GM23248 (cell line): Measurements from ENCODE around the gene PHC1. TPM values are rescaled to one million over a fixed set of nuclear protein-coding genes. Genes with fewer than 3 reads are reported as not detected.

Experiments used
- DNase-seq: peaks from one replicate; pipeline ENCODE4 v3.0.0-alpha.2; 2015
- H2AFZ ChIP-seq: fragments of 200-600 bp; sonication (generic); 2 replicates; pipeline ENCODE4 v1.6.1; 2016; ENCODE audit warnings: antibody characterized with exemption
- H3F3A ChIP-seq: fragments of 200-600 bp; sonication (generic); 2 replicates; pipeline ENCODE4 v1.6.1; 2016; ENCODE audit warnings: mild to moderate bottlenecking, antibody characterized with exemption, mixed run types; ENCODE audit not compliant: insufficient read depth
- H3K27ac ChIP-seq: fragments of 200-600 bp; sonication (generic); 2 replicates; pipeline ENCODE4 v1.5.1; 2016; ENCODE audit warnings: mild to moderate bottlenecking
- H3K27me3 ChIP-seq: fragments of 200-600 bp; sonication (generic); replicated peaks from 2 replicates; pipeline ENCODE4 v1.6.1; 2016; ENCODE audit warnings: mild to moderate bottlenecking; ENCODE audit not compliant: insufficient read depth
- H3K36me3 ChIP-seq: fragments of 200-600 bp; sonication (generic); 2 replicates; pipeline ENCODE4 v1.6.1; 2016; ENCODE audit warnings: low read depth, mild to moderate bottlenecking
- H3K4me1 ChIP-seq: fragments of 200-600 bp; sonication (generic); 2 replicates; pipeline ENCODE4 v1.6.1; 2016; ENCODE audit warnings: mild to moderate bottlenecking; ENCODE audit not compliant: insufficient read depth
- H3K4me2 ChIP-seq: fragments of 200-600 bp; sonication (generic); one replicate; pipeline ENCODE4 v1.6.1; 2016; ENCODE audit warnings: mild to moderate bottlenecking; ENCODE audit not compliant: unreplicated experiment
- H3K4me3 ChIP-seq: fragments of 200-600 bp; sonication (generic); 2 replicates; pipeline ENCODE4 v1.5.1; 2016; ENCODE audit warnings: mild to moderate bottlenecking
- H3K79me2 ChIP-seq: fragments of 200-600 bp; sonication (generic); 2 replicates; pipeline ENCODE4 v1.6.1; 2016; ENCODE audit warnings: mild to moderate bottlenecking; ENCODE audit not compliant: insufficient read depth
- H3K9ac ChIP-seq: fragments of 200-600 bp; sonication (generic); 2 replicates; pipeline ENCODE4 v1.6.1; 2016; ENCODE audit warnings: mild to moderate bottlenecking
- H3K9me2 ChIP-seq: fragments of 200-600 bp; sonication (generic); 2 replicates; pipeline ENCODE4 v1.6.1; 2016; ENCODE audit warnings: mixed run types, mild to moderate bottlenecking, moderate library complexity; ENCODE audit not compliant: insufficient read depth
- H3K9me3 ChIP-seq: fragments of 200-600 bp; sonication (generic); one replicate; pipeline ENCODE4 v1.6.1; 2017; ENCODE audit warnings: low read depth
- H4K20me1 ChIP-seq: fragments of 200-600 bp; sonication (generic); 2 replicates; pipeline ENCODE4 v1.6.0; 2016; ENCODE audit not compliant: insufficient read depth
- EZH2 ChIP-seq: fragments of 200-600 bp; sonication (generic); IDR thresholded peaks from 2 replicates; pipeline ENCODE4 v1.6.1; 2018; ENCODE audit warnings: antibody characterized with exemption, mild to moderate bottlenecking; ENCODE audit not compliant: insufficient read depth, poor library complexity, severe bottlenecking
- EZH2phosphoT487 ChIP-seq: fragments of 200-600 bp; sonication (generic); IDR thresholded peaks from 2 replicates; pipeline ENCODE4 v1.6.1; 2018; ENCODE audit warnings: antibody characterized with exemption, moderate library complexity, mild to moderate bottlenecking, low read depth; ENCODE audit not compliant: insufficient read depth
- WGBS, 2 experiments: methylation state at CpG; one replicate each; pipeline ENCODE4 v1.1.6; 2015 to 2017; ENCODE audit warnings: low lambda C conversion rate in 2 of 2, low coverage in 1 of 2; ENCODE audit errors: missing lambda C conversion rate in 2 of 2; 5-methylcytosine and 5-hydroxymethylcytosine counted together
- in situ Hi-C: fragments of 300-500 bp; cut with MboI; formaldehyde crosslinking; loops from 2 replicates; pipeline ENCODE4 v1.15.0; 2020
- polyA plus RNA-seq: library from polyadenylated mRNA; unstranded; fragments of >200 nt; fragmentation: Nextera tagmentation; extraction: Ambion mirVana; gene quantifications from 2 replicates; pipeline ENCODE4 v1.2.1, GENCODE V29; 2016
- total RNA-seq: library from RNA; depleted of rRNA; stranded (reverse); fragments of >200 nt; shearing (Covaris generic); gene quantifications from 2 replicates; pipeline ENCODE4 v1.2.3, GENCODE V29; 2014; rRNA removed

The PHC1 gene
- total and polyA plus RNA-seq, 2 experiments from 2014 or later, result 6.4 to 16.1 TPM

GRCh38 chr12:8980137-8980536 lies 65.8 kb downstream of the PHC1 start:
- DNase-seq, result no peak
- Histone ChIP-seq H2AFZ (no peak overlapping the region), H3F3A (no peaks in the 10 kb centered on the region), H3K27me3 (no peaks in the 10 kb centered on the region), H3K9me2 (no peaks in the 10 kb centered on the region), H3K9me3 (no peaks in the 10 kb centered on the region), H3K79me2 (no peaks in the 10 kb centered on the region), H3K36me3 (no peaks in the 10 kb centered on the region), H4K20me1 (no peaks in the 10 kb centered on the region), H3K4me1 (no peaks in the 10 kb centered on the region), H3K27ac (no peak overlapping the region), H3K4me2 (no peak overlapping the region), H3K9ac (no peak overlapping the region), H3K4me3 (no peak overlapping the region)
- 59 to 60% methylated on average over 3 of the region's 3 CpGs for WGBS, 2 experiments
- in situ Hi-C loops, result no loop called here
- TF ChIP-seq EZH2phosphoT487 (no peak), EZH2 (no peak)

- Histone ChIP-seq H3F3A (no peaks in the 10 kb centered on the region), H2AFZ (no peak overlapping the region), H3K4me3 (no peak overlapping the region), H3K4me1 (no peaks in the 10 kb centered on the region), H3K4me2 (no peak overlapping the region), H3K27me3 (no peaks in the 10 kb centered on the region), H4K20me1 (no peaks in the 10 kb centered on the region), H3K9ac (no peak overlapping the region), H3K9me3 (no peaks in the 10 kb centered on the region), H3K9me2 (no peaks in the 10 kb centered on the region), H3K27ac (no peak overlapping the region), H3K79me2 (no peaks in the 10 kb centered on the region), H3K36me3 (no peaks in the 10 kb centered on the region)
- no peak for DNase-seq
- no peak for TF ChIP-seq EZH2phosphoT487
- TF ChIP-seq EZH2, result no peak
- in situ Hi-C loops, result no loop called here
- WGBS, 2 experiments, result 14 to 40% methylated on average over 1 of the region's 1 CpG
Measured at GRCh38 chr12:8985213-8985754, 71.0 kb downstream of the PHC1 start.

- Histone ChIP-seq H3K27me3 (no peaks in the 10 kb centered on the region), H3K4me1 (no peaks in the 10 kb centered on the region), H3F3A (no peaks in the 10 kb centered on the region), H3K27ac (no peak overlapping the region), H3K9ac (no peak overlapping the region), H3K36me3 (no peaks in the 10 kb centered on the region), H3K9me3 (no peaks in the 10 kb centered on the region), H4K20me1 (no peaks in the 10 kb centered on the region), H3K4me2 (no peak overlapping the region), H3K79me2 (no peaks in the 10 kb centered on the region), H2AFZ (no peak overlapping the region), H3K9me2 (no peaks in the 10 kb centered on the region), H3K4me3 (no peak overlapping the region)
- TF ChIP-seq EZH2 (no peak), EZH2phosphoT487 (no peak)
- in situ Hi-C loops, result no loop called here
- DNase-seq, result no peak
Measured at GRCh38 chr12:8987163-8987562, 72.9 kb downstream of the PHC1 start.

GRCh38 chr12:8987685-8988084 lies 73.4 kb downstream of the PHC1 start:
- Histone ChIP-seq H3F3A (no peaks in the 10 kb centered on the region), H3K27ac (no peak overlapping the region), H3K36me3 (no peaks in the 10 kb centered on the region), H3K9me3 (no peaks in the 10 kb centered on the region), H3K9ac (no peak overlapping the region), H4K20me1 (no peaks in the 10 kb centered on the region), H3K4me1 (no peaks in the 10 kb centered on the region), H3K27me3 (no peaks in the 10 kb centered on the region), H3K9me2 (no peaks in the 10 kb centered on the region), H3K79me2 (no peaks in the 10 kb centered on the region), H3K4me2 (no peak overlapping the region), H3K4me3 (no peak overlapping the region), H2AFZ (no peak overlapping the region)
- no peak for DNase-seq
- WGBS, 2 experiments, result 13 to 19% methylated on average over 1 of the region's 1 CpG
- no peak for TF ChIP-seq EZH2
- in situ Hi-C loops, result no loop called here

GRCh38 chr12:8989413-8989812 lies 75.1 kb downstream of the PHC1 start, which contains the start of gene KLRG1:
KLRG1 (plus strand) TSS chr12:8989546; CDS start chr12:8989636, 90 bp downstream.
- no peak within 1 kb of the TSS for H3K27ac ChIP-seq
- no peak within 1 kb of the TSS for H3K4me2 ChIP-seq
- H3K36me3 ChIP-seq, result no peaks in the 10 kb centered on the region
- H3K4me3 ChIP-seq, result no peak within 1 kb of the TSS
- H3K79me2 ChIP-seq, result no peaks in the 10 kb centered on the region
- no peaks in the 10 kb centered on the region for H3K4me1 ChIP-seq
- no peaks in the 10 kb centered on the region for H3F3A ChIP-seq
- no peaks in the 10 kb centered on the region for H3K9me3 ChIP-seq
- in situ Hi-C loops, result no loop called here
- no peaks in the 10 kb centered on the region for H3K27me3 ChIP-seq
- no peak for DNase-seq
- H2AFZ ChIP-seq, result no peak within 1 kb of the TSS
- H3K9me2 ChIP-seq, result no peaks in the 10 kb centered on the region
- no peak within 1 kb of the TSS for H3K9ac ChIP-seq
- WGBS, 2 experiments, result 52 to 67% methylated on average over 2 of the region's 2 CpGs
- TF ChIP-seq EZH2phosphoT487 (no peak), EZH2 (no peak)
- H4K20me1 ChIP-seq, result no peaks in the 10 kb centered on the region

Other genes with a start within 250 kb of the PHC1 start
- 21.9 and 23.2 TPM in 2 replicates for gene RIMKLB, start 216.5 kb upstream of the PHC1 start, total RNA-seq
- gene RIMKLB, start 216.5 kb upstream of the PHC1 start, polyA plus RNA-seq, result 14.6 and 19.4 TPM in 2 replicates
- gene A2ML1, start 91.9 kb upstream of the PHC1 start, total RNA-seq, result not detected in 2 replicates
- gene A2ML1, start 91.9 kb upstream of the PHC1 start, polyA plus RNA-seq, result not detected in 2 replicates
- 84.8 and 87.1 TPM in 2 replicates for gene M6PR, start 35.1 kb downstream of the PHC1 start, total RNA-seq
- 85.8 and 90.0 TPM in 2 replicates for gene M6PR, start 35.1 kb downstream of the PHC1 start, polyA plus RNA-seq
- not detected in 2 replicates for gene KLRG1, start 75.0 kb downstream of the PHC1 start, total RNA-seq
- gene KLRG1, start 75.0 kb downstream of the PHC1 start, polyA plus RNA-seq, result 1.1 TPM in 1 of 2 replicates, not detected in the other
- gene A2M, start 201.4 kb downstream of the PHC1 start, total RNA-seq, result 34.9 and 60.6 TPM in 2 replicates
- gene A2M, start 201.4 kb downstream of the PHC1 start, polyA plus RNA-seq, result 40.1 and 43.2 TPM in 2 replicates